Stimulated activated CD4-positive, alpha-beta T cell treated with anti-CD3 and anti-CD28 coated beads, Interleukin-1b, Interleukin-23, amount 100 ng/mL, for 4 hours (primary cell): ENCODE data around the gene ART3.
"Not testable (repeated sequence)": the region's sequence is repeated elsewhere in the genome, so short reads cannot be mapped to it uniquely, and the experiment has no call there.

ENCODE experiments used
- DNase-seq, 2 donors: peaks; one replicate each; pipeline ENCODE4 v3.0.0-alpha.2; 2020; ENCODE audit warnings: low read depth in 2 of 2

The ART3 gene

GRCh38 chr4:76074468-76074867 lies at the start of gene ART3:
Gene ART3 (plus strand): TSS chr4:76074709. CDS start chr4:76075890, 1,181 bp downstream.
- DNase-seq: no peak

GRCh38 chr4:76028350-76028765 lies 46.2 kb upstream of the ART3 start:
- DNase-seq: no peak

GRCh38 chr4:76029300-76029699 lies 45.2 kb upstream of the ART3 start:
- DNase-seq: no peak

GRCh38 chr4:76035141-76035540 lies 39.4 kb upstream of the ART3 start:
- no peak for DNase-seq

GRCh38 chr4:76035799-76036380 lies 38.6 kb upstream of the ART3 start, which contains the start of gene CXCL11:
Gene CXCL11 (minus strand): TSS chr4:76036070. CDS start chr4:76035987, 83 bp downstream.
- DNase-seq: no peak

GRCh38 chr4:76036855-76037254 lies 37.7 kb upstream of the ART3 start:
- DNase-seq: no peak

GRCh38 chr4:76042241-76042998 lies 32.1 kb upstream of the ART3 start:
- not testable (repeated sequence) for DNase-seq

GRCh38 chr4:76043306-76043705 lies 31.2 kb upstream of the ART3 start:
- not testable (repeated sequence) for DNase-seq

GRCh38 chr4:76044686-76045085 lies 29.8 kb upstream of the ART3 start:
- DNase-seq: not testable (repeated sequence)

- DNase-seq: not testable (repeated sequence)
These were observed 24.6 kb upstream of the ART3 start for GRCh38 chr4:76049860-76050416.

- not testable (repeated sequence) for DNase-seq
These were observed 23.9 kb upstream of the ART3 start for GRCh38 chr4:76050560-76051050.

GRCh38 chr4:76053730-76054129 lies 20.8 kb upstream of the ART3 start:
- no peak for DNase-seq

GRCh38 chr4:76055016-76055415 lies 19.5 kb upstream of the ART3 start:
- no peak for DNase-seq

- no peak for DNase-seq
These were observed 19.1 kb upstream of the ART3 start for GRCh38 chr4:76055421-76055820.

GRCh38 chr4:76058302-76058701 lies 16.2 kb upstream of the ART3 start:
- no peak for DNase-seq

- no peak for DNase-seq
These were observed 15.6 kb upstream of the ART3 start for GRCh38 chr4:76058888-76059426.

GRCh38 chr4:76059750-76060149 lies 14.8 kb upstream of the ART3 start:
- no peak for DNase-seq

GRCh38 chr4:76060506-76060905 lies 14.0 kb upstream of the ART3 start:
- DNase-seq: no peak

- DNase-seq: no peak
These were observed 13.1 kb upstream of the ART3 start for GRCh38 chr4:76061421-76061820.

- no peak for DNase-seq
These were observed 12.5 kb upstream of the ART3 start for GRCh38 chr4:76061982-76062381.

GRCh38 chr4:76066546-76066945 lies 8.0 kb upstream of the ART3 start:
- no peak for DNase-seq

GRCh38 chr4:76067652-76068286 lies 6.7 kb upstream of the ART3 start:
- peak; percentile 40 to 63 for DNase-seq
